Neural cell (in vitro differentiated cells): ENCODE measurements around the gene USP34. TPM values are rescaled to one million over a fixed set of nuclear protein-coding genes. Genes with fewer than 3 reads are reported as not detected.

Experiments used
- H2AFZ ChIP-seq: fragments of 200-600, 300-800 bp; sonication (generic), shearing (Covaris generic); 2 replicates; pipeline ENCODE4 v1.6.0; 2014; ENCODE audit warnings: low read depth, mild to moderate bottlenecking, antibody characterized with exemption, low read length, moderate library complexity
- H3F3A ChIP-seq: fragments of 200-600 bp; shearing (Covaris generic); 2 replicates; pipeline ENCODE4 v1.6.1; 2016; ENCODE audit warnings: mild to moderate bottlenecking, moderate library complexity, mixed read lengths, antibody characterized with exemption, low read length; ENCODE audit not compliant: insufficient read depth, poor library complexity, severe bottlenecking
- H3K27ac ChIP-seq: fragments of 200-600, 300-800 bp; sonication (generic), shearing (Covaris generic); 2 replicates; pipeline ENCODE4 v1.5.1; 2014; ENCODE audit warnings: mild to moderate bottlenecking, low read length, moderate library complexity
- H3K27me3 ChIP-seq: fragments of 300-800, 200-600 bp; sonication (generic), shearing (Covaris generic); 2 replicates; pipeline ENCODE4 v1.6.0; 2014; ENCODE audit warnings: mild to moderate bottlenecking, low read depth, low read length, moderate library complexity; ENCODE audit not compliant: insufficient read depth
- H3K36me3 ChIP-seq: fragments of 300-800, 200-600 bp; sonication (generic), shearing (Covaris generic); 2 replicates; pipeline ENCODE4 v1.5.1; 2014; ENCODE audit warnings: mild to moderate bottlenecking, antibody characterized with exemption, low read length, moderate library complexity; ENCODE audit not compliant: insufficient read depth
- H3K4me2 ChIP-seq: fragments of 300-800, 200-600 bp; sonication (generic), shearing (Covaris generic); 2 replicates; pipeline ENCODE4 v1.6.0; 2014; ENCODE audit warnings: mild to moderate bottlenecking, low read length
- H3K4me3 ChIP-seq: fragments of 300-800, 200-600 bp; sonication (generic), shearing (Covaris generic); 2 replicates; pipeline ENCODE4 v1.5.1; 2014; ENCODE audit warnings: mild to moderate bottlenecking, low read length, moderate library complexity
- H3K79me2 ChIP-seq: fragments of 200-600 bp; shearing (Covaris generic); replicated peaks from 2 replicates; pipeline ENCODE4 v1.6.0; 2014; ENCODE audit warnings: mild to moderate bottlenecking, low read length, moderate library complexity; ENCODE audit not compliant: insufficient read depth
- H3K9ac ChIP-seq: fragments of 300-800, 200-600 bp; sonication (generic), shearing (Covaris generic); 2 replicates; pipeline ENCODE4 v1.6.1; 2016; ENCODE audit warnings: mild to moderate bottlenecking, low read length, mixed read lengths
- H3K9me2 ChIP-seq: fragments of 200-600 bp; shearing (Covaris generic); 2 replicates; pipeline ENCODE4 v1.6.1; 2016; ENCODE audit warnings: mild to moderate bottlenecking, low read length, mixed read lengths; ENCODE audit not compliant: insufficient read depth
- H3K9me3 ChIP-seq: fragments of 200-600, 300-800 bp; sonication (generic), shearing (Covaris generic); 2 replicates; pipeline ENCODE4 v1.6.1; 2016; ENCODE audit warnings: mild to moderate bottlenecking, mixed run types, low read length, moderate library complexity, mixed read lengths
- H4K20me1 ChIP-seq: fragments of 200-600 bp; shearing (Covaris generic); 2 replicates; pipeline ENCODE4 v1.6.1; 2016; ENCODE audit warnings: mild to moderate bottlenecking, mixed run types; ENCODE audit not compliant: insufficient read depth
- EP300 ChIP-seq: fragments of 450-650 bp; conservative IDR thresholded peaks from 2 replicates; pipeline ENCODE4 v1.6.1; 2014; ENCODE audit warnings: antibody characterized with exemption, mild to moderate bottlenecking, moderate library complexity; ENCODE audit not compliant: poor library complexity, severe bottlenecking
- EZH2 ChIP-seq: fragments of 200-600, 300-800 bp; shearing (Covaris generic), sonication (generic); IDR thresholded peaks from 2 replicates; pipeline ENCODE4 v1.6.1; 2014; ENCODE audit warnings: antibody characterized with exemption, low read length, borderline replicate concordance, mild to moderate bottlenecking; ENCODE audit not compliant: insufficient read depth, poor library complexity, severe bottlenecking
- MXI1 ChIP-seq: fragments of 450-650 bp; conservative IDR thresholded peaks from 2 replicates; pipeline ENCODE4 v1.6.1; 2014; ENCODE audit warnings: antibody characterized with exemption, mild to moderate bottlenecking; ENCODE audit not compliant: poor library complexity, severe bottlenecking
- POLR2AphosphoS5 ChIP-seq: IDR thresholded peaks from 2 replicates; pipeline ENCODE4 v1.6.1; 2012
- RAD21 ChIP-seq: fragments of 450-650 bp; conservative IDR thresholded peaks from 2 replicates; pipeline ENCODE4 v1.6.1; 2014; ENCODE audit warnings: antibody characterized with exemption, mild to moderate bottlenecking, moderate library complexity
- SMC3 ChIP-seq: fragments of 450-650 bp; conservative IDR thresholded peaks from 2 replicates; pipeline ENCODE4 v1.6.1; 2014; ENCODE audit warnings: antibody characterized with exemption, mild to moderate bottlenecking, moderate library complexity; ENCODE audit not compliant: poor library complexity
- TAF1 ChIP-seq: IDR thresholded peaks from 2 replicates; pipeline ENCODE4 v1.6.1; 2012; ENCODE audit warnings: low read depth
- polyA plus RNA-seq: library from polyadenylated mRNA; depleted of rRNA; stranded (reverse); fragments of >200 nt; gene quantifications from 2 replicates; pipeline ENCODE4 v1.2.3, GENCODE V29; 2014
- TF ChIP-seq, protein P1 (sequence below): fragments of 450-650 bp; IDR thresholded peaks from 2 replicates; pipeline ENCODE4 v1.5.1; 2014; ENCODE audit warnings: antibody characterized with exemption, mild to moderate bottlenecking, moderate library complexity; ENCODE audit not compliant: poor library complexity, severe bottlenecking
- TF ChIP-seq, protein P2 (sequence below): IDR thresholded peaks from 2 replicates; pipeline ENCODE4 v1.6.1; 2012; ENCODE audit warnings: borderline replicate concordance

USP34 gene
- polyA plus RNA-seq, 1 donor from 2014 or later = 87.9 TPM

DNA sequence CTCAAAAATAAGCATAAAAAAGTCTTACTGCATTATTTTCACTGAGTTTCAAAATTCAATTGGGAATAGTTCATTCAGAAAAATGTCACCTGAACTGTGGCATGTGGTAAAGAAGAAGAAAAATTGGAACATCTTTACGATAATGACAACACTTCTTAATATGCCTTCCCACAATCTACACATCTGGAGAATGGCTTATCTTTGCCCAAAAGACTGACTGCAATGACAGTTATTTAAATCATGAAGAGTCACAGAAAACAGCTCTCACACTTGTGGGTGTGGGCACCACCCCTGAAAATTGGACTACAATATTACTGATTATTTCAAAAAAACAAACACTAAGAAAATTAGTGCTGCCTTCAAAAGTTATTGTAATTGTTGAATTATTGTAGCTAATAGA is 152.3 kb downstream of the USP34 start:
- Histone ChIP-seq H3K27me3 (no peaks in the 10 kb centered on the region), H3K79me2 (no peaks in the 10 kb centered on the region), H3K4me3 (no peak overlapping the region), H3K9ac (no peak overlapping the region), H3K9me3 (no peaks in the 10 kb centered on the region), H4K20me1 (no peaks in the 10 kb centered on the region), H3K36me3 (no peaks in the 10 kb centered on the region), H2AFZ (no peak overlapping the region), H3K4me2 (no peak overlapping the region), H3F3A (no peaks in the 10 kb centered on the region), H3K27ac (no peak overlapping the region), H3K9me2 (no peaks in the 10 kb centered on the region)
- no peak for TF ChIP-seq EZH2
- TF ChIP-seq, protein P1, sequence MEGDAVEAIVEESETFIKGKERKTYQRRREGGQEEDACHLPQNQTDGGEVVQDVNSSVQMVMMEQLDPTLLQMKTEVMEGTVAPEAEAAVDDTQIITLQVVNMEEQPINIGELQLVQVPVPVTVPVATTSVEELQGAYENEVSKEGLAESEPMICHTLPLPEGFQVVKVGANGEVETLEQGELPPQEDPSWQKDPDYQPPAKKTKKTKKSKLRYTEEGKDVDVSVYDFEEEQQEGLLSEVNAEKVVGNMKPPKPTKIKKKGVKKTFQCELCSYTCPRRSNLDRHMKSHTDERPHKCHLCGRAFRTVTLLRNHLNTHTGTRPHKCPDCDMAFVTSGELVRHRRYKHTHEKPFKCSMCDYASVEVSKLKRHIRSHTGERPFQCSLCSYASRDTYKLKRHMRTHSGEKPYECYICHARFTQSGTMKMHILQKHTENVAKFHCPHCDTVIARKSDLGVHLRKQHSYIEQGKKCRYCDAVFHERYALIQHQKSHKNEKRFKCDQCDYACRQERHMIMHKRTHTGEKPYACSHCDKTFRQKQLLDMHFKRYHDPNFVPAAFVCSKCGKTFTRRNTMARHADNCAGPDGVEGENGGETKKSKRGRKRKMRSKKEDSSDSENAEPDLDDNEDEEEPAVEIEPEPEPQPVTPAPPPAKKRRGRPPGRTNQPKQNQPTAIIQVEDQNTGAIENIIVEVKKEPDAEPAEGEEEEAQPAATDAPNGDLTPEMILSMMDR = no peak
- TF ChIP-seq RAD21 = no peak
- no peak for TF ChIP-seq MXI1
- TF ChIP-seq SMC3 = no peak
- TF ChIP-seq EP300 = no peak
- TF ChIP-seq TAF1 = no peak
- TF ChIP-seq, protein P2, sequence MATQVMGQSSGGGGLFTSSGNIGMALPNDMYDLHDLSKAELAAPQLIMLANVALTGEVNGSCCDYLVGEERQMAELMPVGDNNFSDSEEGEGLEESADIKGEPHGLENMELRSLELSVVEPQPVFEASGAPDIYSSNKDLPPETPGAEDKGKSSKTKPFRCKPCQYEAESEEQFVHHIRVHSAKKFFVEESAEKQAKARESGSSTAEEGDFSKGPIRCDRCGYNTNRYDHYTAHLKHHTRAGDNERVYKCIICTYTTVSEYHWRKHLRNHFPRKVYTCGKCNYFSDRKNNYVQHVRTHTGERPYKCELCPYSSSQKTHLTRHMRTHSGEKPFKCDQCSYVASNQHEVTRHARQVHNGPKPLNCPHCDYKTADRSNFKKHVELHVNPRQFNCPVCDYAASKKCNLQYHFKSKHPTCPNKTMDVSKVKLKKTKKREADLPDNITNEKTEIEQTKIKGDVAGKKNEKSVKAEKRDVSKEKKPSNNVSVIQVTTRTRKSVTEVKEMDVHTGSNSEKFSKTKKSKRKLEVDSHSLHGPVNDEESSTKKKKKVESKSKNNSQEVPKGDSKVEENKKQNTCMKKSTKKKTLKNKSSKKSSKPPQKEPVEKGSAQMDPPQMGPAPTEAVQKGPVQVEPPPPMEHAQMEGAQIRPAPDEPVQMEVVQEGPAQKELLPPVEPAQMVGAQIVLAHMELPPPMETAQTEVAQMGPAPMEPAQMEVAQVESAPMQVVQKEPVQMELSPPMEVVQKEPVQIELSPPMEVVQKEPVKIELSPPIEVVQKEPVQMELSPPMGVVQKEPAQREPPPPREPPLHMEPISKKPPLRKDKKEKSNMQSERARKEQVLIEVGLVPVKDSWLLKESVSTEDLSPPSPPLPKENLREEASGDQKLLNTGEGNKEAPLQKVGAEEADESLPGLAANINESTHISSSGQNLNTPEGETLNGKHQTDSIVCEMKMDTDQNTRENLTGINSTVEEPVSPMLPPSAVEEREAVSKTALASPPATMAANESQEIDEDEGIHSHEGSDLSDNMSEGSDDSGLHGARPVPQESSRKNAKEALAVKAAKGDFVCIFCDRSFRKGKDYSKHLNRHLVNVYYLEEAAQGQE = no peak
- TF ChIP-seq POLR2AphosphoS5 = no peak

DNA sequence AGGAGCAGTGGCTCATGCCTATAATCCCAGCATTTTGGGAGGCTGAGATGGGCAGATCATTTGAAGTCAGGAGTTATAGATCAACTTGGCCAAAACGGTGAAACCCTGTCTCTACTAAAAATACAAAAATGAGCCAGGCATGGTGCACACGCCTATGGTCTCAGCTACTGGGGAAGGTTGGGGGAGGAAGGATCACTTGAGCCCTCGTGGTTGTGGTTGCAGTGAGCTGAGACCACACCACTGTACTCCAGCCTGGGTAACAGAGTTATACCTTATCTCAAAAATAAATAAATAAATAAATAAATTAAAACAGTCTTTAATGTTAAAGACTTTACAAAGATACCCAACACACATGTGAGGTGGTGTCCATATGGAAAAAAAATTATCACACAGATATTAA is 174.9 kb downstream of the USP34 start:
- Histone ChIP-seq H3K27ac (no peak overlapping the region), H3K9ac (no peak overlapping the region), H3K36me3 (no peaks in the 10 kb centered on the region), H4K20me1 (no peaks in the 10 kb centered on the region), H3K4me3 (no peak overlapping the region), H3F3A (no peaks in the 10 kb centered on the region), H3K4me2 (no peak overlapping the region), H3K9me3 (no peaks in the 10 kb centered on the region), H3K27me3 (no peaks in the 10 kb centered on the region), H2AFZ (no peak overlapping the region), H3K9me2 (no peaks in the 10 kb centered on the region), H3K79me2 (no peaks in the 10 kb centered on the region)
- TF ChIP-seq RAD21 = no peak
- no peak for TF ChIP-seq MXI1
- TF ChIP-seq, protein P1 = no peak
